ENCODE results near the gene PLPP2.

PLPP2 gene

DNA sequence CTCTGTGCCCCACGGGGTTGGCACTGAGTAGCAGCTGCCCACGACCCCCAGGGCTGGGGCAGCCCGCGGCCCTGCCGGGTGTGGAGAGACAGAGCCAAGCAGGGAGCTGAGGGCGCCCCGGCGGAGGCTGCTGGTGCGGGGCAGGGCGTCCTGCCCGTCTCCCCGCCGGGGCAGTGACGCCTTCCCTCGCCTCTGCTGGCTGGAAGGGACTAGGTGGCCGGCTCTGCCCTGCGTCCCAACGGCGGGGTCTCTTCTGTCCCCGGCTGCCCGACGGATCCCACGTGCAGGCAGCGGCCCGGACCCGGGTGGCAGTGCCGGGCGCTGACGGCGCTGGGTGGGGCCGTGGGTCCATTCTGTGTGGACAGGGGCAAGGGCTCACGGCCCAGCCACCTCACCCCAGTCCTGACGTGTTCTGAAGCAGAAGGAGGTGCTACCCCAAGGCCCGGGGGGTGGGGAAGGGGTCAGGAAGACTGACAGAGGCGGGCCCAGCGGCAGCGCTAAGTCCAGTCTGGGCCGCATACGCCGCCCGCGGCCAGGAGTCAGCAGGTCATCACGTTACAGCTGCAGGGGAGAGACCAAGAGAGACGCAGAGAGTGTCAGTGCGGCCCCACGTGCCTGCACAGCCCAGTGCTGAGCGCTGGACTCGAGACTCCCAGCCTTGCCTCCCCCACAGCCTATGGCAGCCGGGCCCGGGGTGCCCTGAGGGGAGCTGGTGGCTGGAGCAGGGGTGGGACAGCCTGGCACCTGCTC is 15.1 kb upstream of the PLPP2 start:
- H3K4me3 ChIP-seq (ENCODE audit: control insufficient read depth, low read depth, low read length): no peak overlapping the region

DNA sequence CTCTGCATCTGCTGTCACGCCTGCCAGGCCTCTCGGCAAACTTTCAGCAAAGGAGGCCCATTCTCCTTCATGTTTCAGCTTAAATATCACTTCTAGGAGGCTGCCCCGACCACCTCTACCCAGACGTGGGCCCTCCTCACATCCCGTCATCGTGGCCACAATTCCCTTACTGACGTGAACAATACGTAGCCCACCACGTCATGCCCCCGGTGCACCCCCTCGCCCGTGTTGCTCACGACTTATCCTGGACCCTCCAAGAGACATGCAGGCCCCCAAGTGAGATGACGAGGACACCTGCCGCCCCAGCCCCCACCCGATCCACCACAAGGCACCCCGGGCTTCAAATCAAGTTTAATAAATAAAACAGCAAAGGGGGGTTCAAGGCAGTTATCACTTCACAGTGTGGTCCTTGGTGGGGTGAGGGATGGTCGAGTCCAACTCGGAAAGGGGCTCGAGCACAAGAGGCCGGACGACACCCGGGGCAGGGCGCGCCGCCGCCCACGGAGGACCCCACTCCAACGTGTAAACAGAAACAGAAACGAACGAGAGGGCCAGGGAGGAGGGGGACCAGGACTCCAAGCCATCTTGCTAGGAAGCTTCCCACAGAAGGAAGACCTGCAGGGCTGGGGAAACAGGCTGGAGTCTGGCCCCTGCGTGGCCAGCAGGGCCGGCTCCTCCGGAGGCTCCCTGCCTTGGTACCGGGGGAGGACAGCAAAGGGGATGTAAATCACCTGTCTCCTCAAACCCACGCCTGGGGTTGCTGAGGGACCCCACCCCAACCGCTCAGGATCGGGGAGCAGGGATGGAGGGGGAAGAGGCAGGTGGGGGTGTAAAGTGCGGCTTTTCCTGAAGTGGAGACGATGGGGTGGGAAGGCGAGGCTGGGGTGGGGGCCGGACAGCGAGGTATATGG is 14.3 kb upstream of the PLPP2 start:
- DNase-seq (ENCODE audit: low read depth): no peak
- TF ChIP-seq, protein P1, sequence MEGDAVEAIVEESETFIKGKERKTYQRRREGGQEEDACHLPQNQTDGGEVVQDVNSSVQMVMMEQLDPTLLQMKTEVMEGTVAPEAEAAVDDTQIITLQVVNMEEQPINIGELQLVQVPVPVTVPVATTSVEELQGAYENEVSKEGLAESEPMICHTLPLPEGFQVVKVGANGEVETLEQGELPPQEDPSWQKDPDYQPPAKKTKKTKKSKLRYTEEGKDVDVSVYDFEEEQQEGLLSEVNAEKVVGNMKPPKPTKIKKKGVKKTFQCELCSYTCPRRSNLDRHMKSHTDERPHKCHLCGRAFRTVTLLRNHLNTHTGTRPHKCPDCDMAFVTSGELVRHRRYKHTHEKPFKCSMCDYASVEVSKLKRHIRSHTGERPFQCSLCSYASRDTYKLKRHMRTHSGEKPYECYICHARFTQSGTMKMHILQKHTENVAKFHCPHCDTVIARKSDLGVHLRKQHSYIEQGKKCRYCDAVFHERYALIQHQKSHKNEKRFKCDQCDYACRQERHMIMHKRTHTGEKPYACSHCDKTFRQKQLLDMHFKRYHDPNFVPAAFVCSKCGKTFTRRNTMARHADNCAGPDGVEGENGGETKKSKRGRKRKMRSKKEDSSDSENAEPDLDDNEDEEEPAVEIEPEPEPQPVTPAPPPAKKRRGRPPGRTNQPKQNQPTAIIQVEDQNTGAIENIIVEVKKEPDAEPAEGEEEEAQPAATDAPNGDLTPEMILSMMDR (IDR thresholded peaks at IDR 0.05; ENCODE audit: control insufficient read depth, insufficient read depth, low read depth, low read length, missing control alignments): no peak

More for the DNA sequence above, 15.1 kb upstream of the PLPP2 start:
- TF ChIP-seq, protein P1 (IDR thresholded peaks at IDR 0.05; ENCODE audit: control insufficient read depth, insufficient read depth, low read depth, low read length, missing control alignments): no peak
- no peak for DNase-seq (ENCODE audit: low read depth)

DNA sequence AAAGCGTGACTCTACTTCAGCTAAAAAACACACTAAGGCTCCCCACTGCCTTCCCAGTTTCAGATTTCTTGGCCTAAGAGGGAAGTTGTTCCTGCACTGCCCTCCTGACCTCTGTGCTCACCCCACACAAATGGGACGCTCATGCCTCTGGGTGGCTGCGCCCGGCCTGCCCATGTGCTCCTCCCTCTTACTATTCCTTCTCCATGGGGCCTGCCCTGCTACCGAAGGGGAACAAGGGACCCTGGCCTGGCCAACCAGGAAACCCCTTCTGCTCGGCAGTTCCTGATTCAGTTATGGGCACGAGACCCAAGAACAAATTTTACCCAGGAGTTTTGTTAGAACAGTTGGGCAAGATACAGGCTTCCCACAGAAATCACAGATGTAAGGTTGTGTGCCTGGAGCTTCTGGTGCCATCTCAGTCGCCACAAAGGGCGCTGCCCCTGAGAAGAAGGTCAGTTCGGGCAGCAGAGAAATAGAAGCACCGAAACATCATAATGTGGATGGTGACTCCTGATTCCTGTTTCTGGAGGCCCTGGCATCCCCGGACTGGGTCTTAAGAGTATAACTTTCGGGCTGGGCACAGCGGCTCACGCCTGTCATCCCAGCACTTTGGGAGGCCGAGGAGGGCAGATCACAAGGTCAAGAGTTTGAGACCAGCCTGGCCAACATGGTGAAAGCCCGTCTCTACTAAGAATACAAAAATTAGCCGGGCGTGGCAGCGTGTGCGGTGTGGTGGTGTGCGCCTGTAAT is 5.4 kb upstream of the PLPP2 start:
- no peak overlapping the region for H3K4me3 ChIP-seq (ENCODE audit: control insufficient read depth, low read depth, low read length)
- TF ChIP-seq, protein P1 (IDR thresholded peaks at IDR 0.05; ENCODE audit: control insufficient read depth, insufficient read depth, low read depth, low read length, missing control alignments): no peak
- DNase-seq (ENCODE audit: low read depth): no peak

More for the DNA sequence above, 14.3 kb upstream of the PLPP2 start:
- no peak overlapping the region for H3K4me3 ChIP-seq (ENCODE audit: control insufficient read depth, low read depth, low read length)

DNA sequence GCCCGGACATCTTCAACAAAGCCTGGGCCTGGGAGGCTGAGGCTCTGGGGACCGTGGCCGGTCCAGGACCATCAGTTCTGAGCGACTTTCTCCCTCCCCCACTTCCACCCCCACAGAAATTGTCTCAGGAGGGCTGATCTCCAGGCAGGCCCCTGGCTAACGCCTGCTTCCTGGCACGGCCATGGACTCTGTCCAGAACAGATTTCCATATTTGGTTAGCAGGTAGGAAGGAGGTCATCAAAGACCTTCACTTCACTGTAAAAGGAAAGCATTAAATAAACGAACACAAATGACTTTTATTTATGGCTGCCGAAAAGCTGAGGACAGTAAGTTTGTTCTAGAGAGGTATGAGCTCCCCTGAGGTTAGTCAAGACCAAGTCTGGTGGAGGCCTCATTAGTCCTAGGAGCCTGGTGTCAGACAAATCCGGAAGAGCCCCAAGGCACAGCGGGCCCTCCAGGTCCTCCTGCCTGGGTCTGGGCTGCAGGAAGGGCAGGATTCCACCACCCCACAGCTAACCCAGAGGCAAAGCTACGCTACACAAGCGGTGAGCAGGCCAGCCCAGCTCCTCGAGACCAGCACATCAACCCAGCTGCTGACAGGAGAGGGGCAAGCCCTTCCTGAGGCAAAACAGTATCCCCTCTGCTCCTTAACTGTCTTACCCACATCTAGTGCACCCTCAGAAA is 4.6 kb upstream of the PLPP2 start:
- no peak for DNase-seq (ENCODE audit: low read depth)
- H3K4me3 ChIP-seq (ENCODE audit: control insufficient read depth, low read depth, low read length): no peak overlapping the region
- TF ChIP-seq, protein P1 (IDR thresholded peaks at IDR 0.05; ENCODE audit: control insufficient read depth, insufficient read depth, low read depth, low read length, missing control alignments): no peak

DNA sequence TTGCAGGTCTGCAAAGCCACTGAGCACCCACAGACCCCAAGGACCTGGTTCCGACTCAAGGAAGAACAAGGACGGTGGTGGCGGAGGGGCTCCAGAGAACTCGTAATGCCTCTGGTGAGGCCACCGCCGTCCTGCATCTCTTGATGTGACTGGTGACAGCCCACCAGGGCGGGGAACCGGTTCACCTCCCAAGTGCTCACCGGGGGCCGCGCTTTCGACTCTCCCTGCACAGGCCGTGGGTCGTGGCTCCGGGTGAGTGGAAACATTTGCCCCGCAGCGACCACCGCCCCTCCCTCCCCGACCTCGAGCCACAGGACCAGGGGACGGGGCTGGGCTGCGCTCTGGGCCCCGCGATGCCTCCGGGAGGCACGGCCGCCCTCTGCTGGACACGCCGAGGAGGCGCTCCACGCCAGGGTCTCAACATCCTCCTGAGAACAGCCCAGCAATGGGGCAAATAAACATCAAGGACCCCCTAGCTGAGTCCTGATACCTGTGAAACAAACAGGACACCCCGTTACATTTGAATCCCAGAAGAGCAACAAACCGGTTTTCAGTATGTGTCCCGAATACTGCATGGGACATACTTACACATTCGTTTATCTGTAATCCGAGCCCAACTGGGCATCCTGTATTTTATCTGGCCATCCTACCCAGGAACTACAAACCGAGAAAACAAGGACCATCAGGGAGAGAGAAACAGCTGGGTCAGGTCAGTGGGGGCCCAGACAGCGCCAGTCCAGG is 3.9 kb upstream of the PLPP2 start:
- TF ChIP-seq, protein P1 (IDR thresholded peaks at IDR 0.05; ENCODE audit: control insufficient read depth, insufficient read depth, low read depth, low read length, missing control alignments): peak; percentile 81

More for the DNA sequence above, 3.9 kb upstream of the PLPP2 start:
- no peak overlapping the region for H3K4me3 ChIP-seq (ENCODE audit: control insufficient read depth, low read depth, low read length)
- DNase-seq (ENCODE audit: low read depth): no peak
